ENCODE data around the gene EIF4A2. TPM values are rescaled to one million over a fixed set of nuclear protein-coding genes. Genes with fewer than 3 reads are reported as not detected.

The EIF4A2 gene
- total RNA-seq, 1 experiment from 2014 or later, result 446 TPM

GRCh38 chr3:186828340-186828739 is 45.0 kb downstream of the EIF4A2 start:
- intact Hi-C loops (cut with micrococcal nuclease; ENCODE audit: unreplicated experiment), result loop anchor here (5.0 kb wide), 1 partner anchor 234 kb away; no protein-coding TSS in a partner anchor
- no peak overlapping the region for H3K4me3 ChIP-seq
- DNase-seq, result no peak
- no peak overlapping the region for H3K27ac ChIP-seq
- no TSS peak for BruUV-seq (replicated peaks)
- no peaks in the 10 kb centered on the region; the same call in 1 of the 2 replicates for H3F3A ChIP-seq (ENCODE audit: insufficient read depth, low read depth)
- POLR2A ChIA-PET (ENCODE audit: unreplicated experiment), result no interaction called here
- H3K4me2 ChIP-seq, result no peak overlapping the region
- H3K79me2 ChIP-seq (ENCODE audit: low read depth), result peaks cover 10% of the 10 kb centered on the region
- no peak for TF ChIP-seq EZH2 (IDR thresholded peaks at IDR 0.05; ENCODE audit: low read depth)
- TF ChIP-seq, protein P1, sequence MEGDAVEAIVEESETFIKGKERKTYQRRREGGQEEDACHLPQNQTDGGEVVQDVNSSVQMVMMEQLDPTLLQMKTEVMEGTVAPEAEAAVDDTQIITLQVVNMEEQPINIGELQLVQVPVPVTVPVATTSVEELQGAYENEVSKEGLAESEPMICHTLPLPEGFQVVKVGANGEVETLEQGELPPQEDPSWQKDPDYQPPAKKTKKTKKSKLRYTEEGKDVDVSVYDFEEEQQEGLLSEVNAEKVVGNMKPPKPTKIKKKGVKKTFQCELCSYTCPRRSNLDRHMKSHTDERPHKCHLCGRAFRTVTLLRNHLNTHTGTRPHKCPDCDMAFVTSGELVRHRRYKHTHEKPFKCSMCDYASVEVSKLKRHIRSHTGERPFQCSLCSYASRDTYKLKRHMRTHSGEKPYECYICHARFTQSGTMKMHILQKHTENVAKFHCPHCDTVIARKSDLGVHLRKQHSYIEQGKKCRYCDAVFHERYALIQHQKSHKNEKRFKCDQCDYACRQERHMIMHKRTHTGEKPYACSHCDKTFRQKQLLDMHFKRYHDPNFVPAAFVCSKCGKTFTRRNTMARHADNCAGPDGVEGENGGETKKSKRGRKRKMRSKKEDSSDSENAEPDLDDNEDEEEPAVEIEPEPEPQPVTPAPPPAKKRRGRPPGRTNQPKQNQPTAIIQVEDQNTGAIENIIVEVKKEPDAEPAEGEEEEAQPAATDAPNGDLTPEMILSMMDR (conservative IDR thresholded peaks at IDR 0.05), result no peak
- peaks cover 9% of the 10 kb centered on the region for H3K4me1 ChIP-seq (replicated peaks; ENCODE audit: insufficient read depth)
- no peaks in the 10 kb centered on the region for H3K9me2 ChIP-seq (ENCODE audit: insufficient read depth)
- H3K9me3 ChIP-seq (ENCODE audit: insufficient read depth, low read depth), result no peaks in the 10 kb centered on the region
- peaks cover 54% of the 10 kb centered on the region for H3K27me3 ChIP-seq (ENCODE audit: insufficient read depth, low read depth)
- H4K20me1 ChIP-seq (ENCODE audit: insufficient read depth), result no peaks in the 10 kb centered on the region
- no peak overlapping the region for H2AFZ ChIP-seq
- H3K36me3 ChIP-seq (ENCODE audit: low read depth), result no peaks in the 10 kb centered on the region
- CTCF ChIA-PET, result interaction anchor here (0.6 to 0.7 kb wide), 4 partner anchors 103 to 395 kb away, joined by 3 to 9 read pairs (median 7); no protein-coding TSS in a partner anchor

DNA sequence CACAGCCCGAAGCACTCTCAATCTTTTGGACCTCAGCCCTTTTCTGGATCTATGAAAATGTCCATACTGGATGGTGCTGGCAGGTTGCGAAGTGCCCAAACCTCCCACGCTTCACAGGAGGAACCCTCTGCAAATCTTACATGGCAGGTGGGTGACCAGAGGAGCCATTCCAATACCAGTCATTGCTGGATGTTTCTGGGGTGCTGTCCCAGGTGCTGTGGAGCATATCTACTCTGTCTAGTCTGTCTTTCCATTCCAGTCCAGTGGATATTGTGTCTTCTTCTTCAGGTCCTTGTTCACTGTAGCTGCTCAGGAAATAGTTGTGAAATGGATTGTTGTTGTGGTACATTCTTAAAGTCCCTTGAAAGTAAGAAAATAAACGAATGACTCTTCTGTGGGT is 48.4 kb downstream of the EIF4A2 start:
- H4K20me1 ChIP-seq (ENCODE audit: insufficient read depth), result no peaks in the 10 kb centered on the region
- intact Hi-C loops (cut with micrococcal nuclease; ENCODE audit: unreplicated experiment), result no loop called here
- H3K4me2 ChIP-seq, result no peak overlapping the region
- H3K9me2 ChIP-seq (ENCODE audit: insufficient read depth), result no peaks in the 10 kb centered on the region; the same call in 1 of the 2 replicates
- H3K9me3 ChIP-seq (ENCODE audit: insufficient read depth, low read depth), result no peaks in the 10 kb centered on the region
- no peak for TF ChIP-seq EZH2 (IDR thresholded peaks at IDR 0.05; ENCODE audit: low read depth)
- TF ChIP-seq, protein P1 (conservative IDR thresholded peaks at IDR 0.05), result no peak
- H2AFZ ChIP-seq, result no peak overlapping the region
- no peaks in the 10 kb centered on the region for H3K4me1 ChIP-seq (replicated peaks; ENCODE audit: insufficient read depth)
- no peak overlapping the region for H3K4me3 ChIP-seq
- H3F3A ChIP-seq (ENCODE audit: insufficient read depth, low read depth), result no peaks in the 10 kb centered on the region
- CTCF ChIA-PET, result no interaction called here
- BruUV-seq (replicated peaks), result no TSS peak
- no peak for DNase-seq
- H3K36me3 ChIP-seq (ENCODE audit: low read depth), result no peaks in the 10 kb centered on the region
- H3K27me3 ChIP-seq (ENCODE audit: insufficient read depth, low read depth), result peaks cover 59% of the 10 kb centered on the region
- no peak overlapping the region for H3K27ac ChIP-seq
- H3K79me2 ChIP-seq (ENCODE audit: low read depth), result no peaks in the 10 kb centered on the region
- POLR2A ChIA-PET (ENCODE audit: unreplicated experiment), result no interaction called here

DNA sequence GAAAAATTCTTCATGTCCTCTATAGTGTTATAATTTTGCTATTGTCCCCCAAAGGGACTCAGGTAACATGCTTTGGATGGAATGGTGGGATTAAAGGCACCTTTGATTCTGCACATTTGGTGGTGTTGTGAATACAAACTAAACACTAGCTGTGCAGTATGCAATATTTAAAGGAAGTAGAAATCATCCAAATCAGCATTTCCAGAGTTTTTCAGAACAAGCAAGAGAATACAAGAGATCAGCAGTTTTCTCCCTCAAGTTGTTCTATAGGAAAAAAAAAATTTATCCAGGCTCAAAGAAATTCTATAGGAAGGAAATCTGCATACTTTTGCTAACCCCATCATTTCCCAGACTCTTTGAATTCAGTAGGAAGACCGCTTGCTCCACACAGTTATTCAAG is 48.9 kb downstream of the EIF4A2 start:
- H4K20me1 ChIP-seq (ENCODE audit: insufficient read depth), result no peaks in the 10 kb centered on the region
- intact Hi-C loops (cut with micrococcal nuclease; ENCODE audit: unreplicated experiment), result no loop called here
- no peak for DNase-seq
- no peak overlapping the region for H3K4me3 ChIP-seq
- no peaks in the 10 kb centered on the region for H3K4me1 ChIP-seq (replicated peaks; ENCODE audit: insufficient read depth)
- no peak overlapping the region for H2AFZ ChIP-seq
- CTCF ChIA-PET, result no interaction called here
- BruUV-seq (replicated peaks), result no TSS peak
- H3K27ac ChIP-seq, result no peak overlapping the region
- no peaks in the 10 kb centered on the region for H3K9me3 ChIP-seq (ENCODE audit: insufficient read depth, low read depth)
- H3K4me2 ChIP-seq, result no peak overlapping the region
- no peaks in the 10 kb centered on the region for H3K79me2 ChIP-seq (ENCODE audit: low read depth)
- no peaks in the 10 kb centered on the region; the same call in 1 of the 2 replicates for H3K9me2 ChIP-seq (ENCODE audit: insufficient read depth)
- POLR2A ChIA-PET (ENCODE audit: unreplicated experiment), result no interaction called here
- no peak for TF ChIP-seq EZH2 (IDR thresholded peaks at IDR 0.05; ENCODE audit: low read depth)
- TF ChIP-seq, protein P1 (conservative IDR thresholded peaks at IDR 0.05), result no peak
- peaks cover 59% of the 10 kb centered on the region for H3K27me3 ChIP-seq (ENCODE audit: insufficient read depth, low read depth)
- H3K36me3 ChIP-seq (ENCODE audit: low read depth), result no peaks in the 10 kb centered on the region
- no peaks in the 10 kb centered on the region for H3F3A ChIP-seq (ENCODE audit: insufficient read depth, low read depth)

Small RNA genes lying within 50 kb of the gene (microRNA-seq; reads per million reads assigned to microRNA genes)
- 36.4 reads per million, percentile 38 among the genes with 10 or more reads in this experiment for gene MIR1248 (ENCODE audit: borderline number of aligned reads, borderline replicate concordance)

Other genes with a start within 250 kb of the EIF4A2 start
- gene CRYGS, start 239.2 kb upstream of the EIF4A2 start, total RNA-seq (2021), result 2.8 and 4.4 TPM in 2 replicates
- 11.1 and 16.2 TPM in 2 replicates for gene TBCCD1, start 216.2 kb upstream of the EIF4A2 start, total RNA-seq (2021)
- gene DNAJB11, start 212.9 kb upstream of the EIF4A2 start, total RNA-seq (2021), result 53.8 and 71.3 TPM in 2 replicates
- gene AHSG, start 170.5 kb upstream of the EIF4A2 start, total RNA-seq (2021), result not detected in 2 replicates
- not detected in 2 replicates for gene FETUB, start 143.2 kb upstream of the EIF4A2 start, total RNA-seq (2021)
- gene HRG, start 117.6 kb upstream of the EIF4A2 start, total RNA-seq (2021), result 0.58 and 1.3 TPM in 2 replicates
- gene KNG1, start 66.2 kb upstream of the EIF4A2 start, total RNA-seq (2021), result not detected in 2 replicates
- 93.8 and 94.5 TPM in 2 replicates for gene RFC4, start 22.9 kb downstream of the EIF4A2 start, total RNA-seq (2021)
- not detected in 2 replicates for gene ADIPOQ, start 59.1 kb downstream of the EIF4A2 start, total RNA-seq (2021)
- gene ST6GAL1, start 146.9 kb downstream of the EIF4A2 start, total RNA-seq (2021), result 25.6 and 41.4 TPM in 2 replicates